ENCODE results near the gene STARD4. TPM values are rescaled to one million over a fixed set of nuclear protein-coding genes. Genes with fewer than 3 reads are reported as not detected.

The STARD4 gene
- total and polyA plus RNA-seq, 12 donors = 7.2 to 142 (median 24.1) TPM

GRCh38 chr5:111488353-111488752, 24.0 kb downstream of the STARD4 start:
- Histone ChIP-seq H3K27ac (no peak overlapping the region), H3K36me3 (replicated peaks in 1 of 2) (no peaks in the 10 kb centered on the region), H3K27me3 (no peaks in the 10 kb centered on the region), H3K4me1 (replicated peaks in 1 of 2) (peaks cover 0 to 1% of the 10 kb centered on the region in 2 donors), H3K4me3 (no peak overlapping the region), H3K9me3 (replicated peaks in 1 of 3) (no peaks in the 10 kb centered on the region)
- no peak for DNase-seq
- TF ChIP-seq CTCF (IDR thresholded peaks at IDR 0.05) (no peak), POLR2A (IDR thresholded peaks at IDR 0.05) (no peak)
- intact Hi-C loops (cut with DNase I) = no loop called here

- intact Hi-C loops (cut with DNase I) = no loop called here
- Histone ChIP-seq H3K4me1 (replicated peaks in 1 of 2) (no peaks in the 10 kb centered on the region), H3K27me3 (no peaks in the 10 kb centered on the region), H3K4me3 (no peak overlapping the region), H3K27ac (no peak overlapping the region), H3K9me3 (replicated peaks in 1 of 3) (no peaks in the 10 kb centered on the region), H3K36me3 (replicated peaks in 1 of 2) (no peaks in the 10 kb centered on the region)
- no peak for DNase-seq
- TF ChIP-seq POLR2A (IDR thresholded peaks at IDR 0.05) (no peak), CTCF (IDR thresholded peaks at IDR 0.05) (no peak)
These were observed 25.4 kb downstream of the STARD4 start for GRCh38 chr5:111486926-111487325.

- Histone ChIP-seq H3K9me3 (replicated peaks in 1 of 3) (no peaks in the 10 kb centered on the region), H3K4me3 (no peak overlapping the region), H3K27me3 (no peaks in the 10 kb centered on the region), H3K27ac (no peak overlapping the region), H3K36me3 (replicated peaks in 1 of 2) (no peaks in the 10 kb centered on the region), H3K4me1 (replicated peaks in 1 of 2) (no peaks in the 10 kb centered on the region)
- no peak for DNase-seq
- intact Hi-C loops (cut with DNase I) = no loop called here
- 52 to 64% (median 55%) methylated on average over 2 of the region's 2 CpGs for WGBS, 4 donors
- no peak for TF ChIP-seq POLR2A (IDR thresholded peaks at IDR 0.05)
- TF ChIP-seq CTCF (IDR thresholded peaks at IDR 0.05) = no peak
These were observed 26.3 kb downstream of the STARD4 start for GRCh38 chr5:111486055-111486454.

GRCh38 chr5:111480346-111480745, 32.0 kb downstream of the STARD4 start:
- no peaks in the 10 kb centered on the region for H3K9me3 ChIP-seq (replicated peaks in 1 of 3)
- no peaks in the 10 kb centered on the region for H3K4me1 ChIP-seq (replicated peaks in 1 of 2)
- no peak overlapping the region for H3K4me3 ChIP-seq
- no peak overlapping the region for H3K27ac ChIP-seq
- WGBS, 4 donors = 59 to 67% (median 60%) methylated on average over 4 of the region's 4 CpGs
- no peaks in the 10 kb centered on the region for H3K36me3 ChIP-seq (replicated peaks in 1 of 2)
- TF ChIP-seq POLR2A (IDR thresholded peaks at IDR 0.05) = no peak
- no peak for TF ChIP-seq CTCF (IDR thresholded peaks at IDR 0.05)
- H3K27me3 ChIP-seq = no peaks in the 10 kb centered on the region
- intact Hi-C loops (cut with DNase I) = no loop called here
- DNase-seq = no peak

Data from adrenal gland (tissue), 12 donors.